ENCODE data around the gene C3orf18.

Gene C3orf18

GRCh38 chr3:50574444-50574831, 6.9 kb upstream of the C3orf18 start:
- H3K9me3 ChIP-seq (ENCODE audit: insufficient read depth, low read length) = no peaks in the 10 kb centered on the region
- H3K4me1 ChIP-seq (ENCODE audit: low read length) = peaks cover 10% of the 10 kb centered on the region
- peaks cover 10% of the 10 kb centered on the region; the same call in 1 of the 2 replicates for H3K79me2 ChIP-seq (ENCODE audit: low read length)
- H3K9ac ChIP-seq (ENCODE audit: low read length) = no peak overlapping the region
- peaks cover 10% of the 10 kb centered on the region for H3K36me3 ChIP-seq (replicated peaks; ENCODE audit: low read depth, low read length)
- no peak for TF ChIP-seq CTCF (IDR thresholded peaks at IDR 0.05; ENCODE audit: low read depth, low read length)
- TF ChIP-seq EZH2phosphoT487 (IDR thresholded peaks at IDR 0.05; ENCODE audit: low read depth) = no peak
- no peak overlapping the region for H3K4me3 ChIP-seq (ENCODE audit: low read length)
- no peaks in the 10 kb centered on the region for H4K20me1 ChIP-seq (ENCODE audit: insufficient read depth, low read length)
- no peaks in the 10 kb centered on the region for H3K27me3 ChIP-seq (ENCODE audit: low read depth, low read length)
- H2AFZ ChIP-seq (ENCODE audit: low read depth, low read length) = no peak overlapping the region
- no peak overlapping the region for H3K4me2 ChIP-seq (ENCODE audit: low read length)
- no peak overlapping the region for H3K27ac ChIP-seq (ENCODE audit: low read length)

DNA sequence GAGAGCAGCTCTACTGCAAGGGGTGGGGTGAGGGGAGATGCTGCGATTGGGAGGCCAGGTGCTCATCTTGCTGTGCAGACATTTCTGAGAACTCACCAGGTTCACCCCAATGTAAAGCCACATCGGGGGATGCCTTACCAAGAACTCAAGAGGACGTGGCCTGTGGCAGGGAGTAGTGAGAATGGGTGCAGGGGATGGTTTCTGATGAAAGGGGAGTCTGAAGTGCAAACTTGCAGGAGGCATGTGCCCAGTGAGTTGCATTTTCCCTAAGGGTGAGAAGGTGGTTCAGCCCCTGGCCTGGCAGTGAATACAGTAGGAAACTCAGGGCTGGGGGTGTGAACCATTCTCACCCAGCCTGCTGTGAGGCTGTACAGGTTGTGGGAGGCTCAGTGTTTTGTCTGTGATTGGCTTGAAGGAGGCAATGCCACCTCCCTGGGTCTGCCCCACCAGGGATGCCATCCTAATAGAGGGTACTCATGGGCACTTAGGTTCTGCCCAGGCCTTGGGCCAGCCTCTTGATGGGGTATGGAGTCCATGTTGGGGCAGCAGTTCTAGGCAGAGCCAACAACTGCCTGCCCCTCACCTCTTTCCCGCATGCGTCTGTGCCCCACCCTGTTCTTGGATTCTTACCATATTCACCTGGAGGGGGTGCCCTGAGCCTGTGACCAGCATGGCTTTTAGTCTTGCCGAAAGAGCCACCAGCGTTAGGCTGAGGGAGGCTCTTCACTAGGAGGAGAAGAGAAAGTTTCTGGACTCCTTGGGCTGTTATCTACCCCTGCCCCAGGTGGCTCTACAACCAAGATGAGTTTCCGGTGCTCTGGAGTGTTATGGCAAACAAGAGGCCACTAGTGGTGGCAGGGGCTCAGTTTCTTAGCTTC, 6.3 kb upstream of the C3orf18 start:
- H3K9me3 ChIP-seq (ENCODE audit: insufficient read depth, low read length) = no peaks in the 10 kb centered on the region
- peaks cover 10% of the 10 kb centered on the region; the same call in 1 of the 2 replicates for H3K79me2 ChIP-seq (ENCODE audit: low read length)
- peaks cover 10% of the 10 kb centered on the region for H3K36me3 ChIP-seq (replicated peaks; ENCODE audit: low read depth, low read length)
- no peak overlapping the region for H3K4me2 ChIP-seq (ENCODE audit: low read length)
- TF ChIP-seq CTCF (IDR thresholded peaks at IDR 0.05; ENCODE audit: low read depth, low read length) = no peak
- TF ChIP-seq EZH2phosphoT487 (IDR thresholded peaks at IDR 0.05; ENCODE audit: low read depth) = no peak
- no peaks in the 10 kb centered on the region for H4K20me1 ChIP-seq (ENCODE audit: insufficient read depth, low read length)
- no peak overlapping the region for H3K27ac ChIP-seq (ENCODE audit: low read length)
- no peak overlapping the region for H2AFZ ChIP-seq (ENCODE audit: low read depth, low read length)
- H3K4me3 ChIP-seq (ENCODE audit: low read length) = no peak overlapping the region
- no peak overlapping the region for H3K9ac ChIP-seq (ENCODE audit: low read length)
- peaks cover 10% of the 10 kb centered on the region for H3K4me1 ChIP-seq (ENCODE audit: low read length)
- no peaks in the 10 kb centered on the region for H3K27me3 ChIP-seq (ENCODE audit: low read depth, low read length)

GRCh38 chr3:50572801-50573371, 5.3 kb upstream of the C3orf18 start:
- H3K27me3 ChIP-seq (ENCODE audit: low read depth, low read length) = no peaks in the 10 kb centered on the region
- no peak overlapping the region for H3K4me2 ChIP-seq (ENCODE audit: low read length)
- no peak overlapping the region for H3K27ac ChIP-seq (ENCODE audit: low read length)
- H2AFZ ChIP-seq (ENCODE audit: low read depth, low read length) = no peak overlapping the region
- H3K9me3 ChIP-seq (ENCODE audit: insufficient read depth, low read length) = no peaks in the 10 kb centered on the region
- TF ChIP-seq EZH2phosphoT487 (IDR thresholded peaks at IDR 0.05; ENCODE audit: low read depth) = no peak
- H4K20me1 ChIP-seq (ENCODE audit: insufficient read depth, low read length) = no peaks in the 10 kb centered on the region
- H3K9ac ChIP-seq (ENCODE audit: low read length) = no peak overlapping the region
- no peak overlapping the region for H3K4me3 ChIP-seq (ENCODE audit: low read length)
- peaks cover 17% of the 10 kb centered on the region for H3K4me1 ChIP-seq (ENCODE audit: low read length)
- peaks cover 10% of the 10 kb centered on the region for H3K36me3 ChIP-seq (replicated peaks; ENCODE audit: low read depth, low read length)
- peaks cover 10% of the 10 kb centered on the region; the same call in 1 of the 2 replicates for H3K79me2 ChIP-seq (ENCODE audit: low read length)

DNA sequence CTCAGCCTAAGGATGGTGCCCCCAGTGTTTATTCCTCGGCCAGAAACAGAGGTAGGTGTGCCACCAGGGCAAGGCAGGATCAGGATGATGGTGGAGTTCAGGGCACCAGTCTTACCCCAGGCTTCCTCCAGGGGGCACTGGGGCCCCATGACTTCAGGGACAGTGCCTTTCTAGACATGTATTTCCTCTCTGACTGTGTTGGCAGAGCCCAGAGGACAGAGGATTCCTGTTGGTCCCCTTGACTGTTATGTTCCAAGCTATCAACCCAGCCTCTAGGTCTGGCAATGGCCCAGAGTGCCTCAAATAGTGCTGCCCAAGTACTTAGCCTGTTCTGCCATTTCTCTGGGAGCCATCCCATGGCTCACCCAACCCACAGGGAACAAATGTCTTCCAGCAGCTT, 4.6 kb upstream of the C3orf18 start:
- Histone ChIP-seq H3K4me3 (ENCODE audit: low read length) (no peak overlapping the region), H3K9ac (ENCODE audit: low read length) (no peak overlapping the region), H3K36me3 (replicated peaks; ENCODE audit: low read depth, low read length) (peaks cover 10% of the 10 kb centered on the region), H2AFZ (ENCODE audit: low read depth, low read length) (no peak overlapping the region), H3K4me1 (ENCODE audit: low read length) (peaks cover 18% of the 10 kb centered on the region), H3K9me3 (ENCODE audit: insufficient read depth, low read length) (no peaks in the 10 kb centered on the region), H4K20me1 (ENCODE audit: insufficient read depth, low read length) (no peaks in the 10 kb centered on the region), H3K27me3 (ENCODE audit: low read depth, low read length) (no peaks in the 10 kb centered on the region), H3K79me2 (ENCODE audit: low read length) (peaks cover 10% of the 10 kb centered on the region; the same call in 1 of the 2 replicates), H3K27ac (ENCODE audit: low read length) (no peak overlapping the region), H3K4me2 (ENCODE audit: low read length) (no peak overlapping the region)
- TF ChIP-seq EZH2phosphoT487 (IDR thresholded peaks at IDR 0.05; ENCODE audit: low read depth) = no peak
- peak; percentile 93 for TF ChIP-seq CTCF (IDR thresholded peaks at IDR 0.05; ENCODE audit: low read depth, low read length)
